Activated effector memory CD4-positive, alpha-beta T cell treated with anti-CD3 and anti-CD28 coated beads, Interleukin-2, amount 50 U/mL, for 16 hours (primary cell): ENCODE data around the gene ASB18.

Experiments
- DNase-seq: peaks from one replicate; pipeline ENCODE4 v3.0.0-alpha.2; 2020

The ASB18 gene

GRCh38 chr2:236205867-236206645 is 58.1 kb downstream of the ASB18 start:
- DNase-seq = no peak

- no peak for DNase-seq
These were observed 59.3 kb downstream of the ASB18 start for GRCh38 chr2:236204953-236205352.

- no peak for DNase-seq
These were observed 63.8 kb downstream of the ASB18 start for GRCh38 chr2:236200378-236200777.

- DNase-seq = no peak
These were observed 67.8 kb downstream of the ASB18 start for GRCh38 chr2:236196366-236196765.

- DNase-seq = no peak
These were observed 68.5 kb downstream of the ASB18 start for GRCh38 chr2:236195726-236196125.

- no peak for DNase-seq
These were observed 69.4 kb downstream of the ASB18 start for GRCh38 chr2:236194786-236195185.

- DNase-seq = no peak
These were observed 71.2 kb downstream of the ASB18 start for GRCh38 chr2:236193026-236193425.

GRCh38 chr2:236190674-236191073 is 73.5 kb downstream of the ASB18 start:
- no peak for DNase-seq

GRCh38 chr2:236184701-236185100 is 79.5 kb downstream of the ASB18 start:
- DNase-seq = no peak

- no peak for DNase-seq
These were observed 83.3 kb downstream of the ASB18 start for GRCh38 chr2:236180831-236181453.

- DNase-seq = no peak
These were observed 84.0 kb downstream of the ASB18 start for GRCh38 chr2:236180076-236180816.

- DNase-seq = no peak
These were observed 84.8 kb downstream of the ASB18 start for GRCh38 chr2:236179236-236180075.

- DNase-seq = no peak
These were observed 85.3 kb downstream of the ASB18 start for GRCh38 chr2:236178890-236179235.

GRCh38 chr2:236177967-236178889 is 86.0 kb downstream of the ASB18 start:
- DNase-seq = peak; percentile 71

- no peak for DNase-seq
These were observed 86.6 kb downstream of the ASB18 start for GRCh38 chr2:236177604-236177966.

- DNase-seq = no peak
These were observed 87.3 kb downstream of the ASB18 start for GRCh38 chr2:236176951-236177350.

- DNase-seq = no peak
These were observed 87.8 kb downstream of the ASB18 start for GRCh38 chr2:236176417-236176816.

- DNase-seq = no peak
These were observed 88.6 kb downstream of the ASB18 start for GRCh38 chr2:236175548-236176150.

GRCh38 chr2:236173729-236174607 is 90.2 kb downstream of the ASB18 start:
- no peak for DNase-seq

- DNase-seq = no peak
These were observed 91.0 kb downstream of the ASB18 start for GRCh38 chr2:236173036-236173728.
